Uterus (tissue), 4 donors: ENCODE measurements around the gene DACT2. TPM values are rescaled to one million over a fixed set of nuclear protein-coding genes. Genes with fewer than 3 reads are reported as not detected.

Source experiments
- DNase-seq, 2 donors: peaks; one replicate each; pipeline ENCODE4 v3.0.0-alpha.2; 2019 to 2020
- H3K27ac ChIP-seq, 2 donors: fragments of 200-600 bp; sonication (generic); 1 replicate in 1 of 2; 2 replicates in 1 of 2; pipeline ENCODE4 v1.5.1; 2016 to 2018
- H3K27me3 ChIP-seq, 2 donors: fragments of 200-600 bp; sonication (generic); one replicate each; pipeline ENCODE4 v1.5.1; 2018 to 2019; ENCODE audit warnings: control low read depth in 1 of 2
- H3K36me3 ChIP-seq, 2 donors: fragments of 200-600 bp; sonication (generic); one replicate each; pipeline ENCODE4 v1.5.1; 2019; ENCODE audit warnings: control low read depth in 1 of 2
- H3K4me1 ChIP-seq, 2 donors: fragments of 200-600 bp; sonication (generic); one replicate each; pipeline ENCODE4 v1.5.1; 2018 to 2019; ENCODE audit warnings: control low read depth in 1 of 2
- H3K4me3 ChIP-seq, 2 donors: fragments of 200-600 bp; sonication (generic); 1 replicate in 1 of 2; 2 replicates in 1 of 2; pipeline ENCODE4 v1.5.1; 2018 to 2019; ENCODE audit warnings: mild to moderate bottlenecking in 1 of 2
- H3K9me3 ChIP-seq, 2 donors: fragments of 200-600 bp; sonication (generic); one replicate each; pipeline ENCODE4 v1.5.1; 2019; ENCODE audit warnings: control low read depth in 1 of 2
- CTCF ChIP-seq, 4 experiments: fragments of 200-600 bp in 2 of 4; fragments of 450-650 bp in 2 of 4; sonication (generic) in 2 of 4; IDR thresholded peaks; one replicate each; pipeline ENCODE4 v1.5.1; 2016 to 2019; ENCODE audit warnings: antibody characterized with exemption in 4 of 4, mild to moderate bottlenecking in 2 of 4, moderate library complexity in 1 of 4
- POLR2A ChIP-seq, 2 donors: fragments of 450-650 bp; IDR thresholded peaks; one replicate each; pipeline ENCODE4 v1.6.1; 2016; ENCODE audit warnings: antibody characterized with exemption in 2 of 2, mild to moderate bottlenecking in 1 of 2, moderate library complexity in 1 of 2
- intact Hi-C: fragments of 100-400 bp; cut with DNase I; formaldehyde crosslinking; loops from one replicate; pipeline ENCODE4 v1.15.1; 2023; ENCODE audit warnings: low total_unique reads
- total RNA-seq, 4 donors: library from RNA; depleted of rRNA in 3 of 4; stranded (reverse); fragments of >200 nt in 3 of 4; gene quantifications; one replicate each; pipeline versions ENCODE4 v1.1.0 to v1.2.4, GENCODE V29; 2014 to 2023
- donor health status: DM: yes; HTN: yes; CAD: no.

Gene DACT2
- total RNA-seq, result 1 to 10 TPM in 3 of 4 donors, not detected in 1; 1.4 to 9.6 (median 2.8) TPM

- H3K36me3 ChIP-seq, result no peaks in the 10 kb centered on the region
- peak within 1 kb of the TSS; percentile 20 to 47 for H3K4me3 ChIP-seq
- H3K4me1 ChIP-seq, result no peaks in the 10 kb centered on the region
- H3K27ac ChIP-seq, result peak within 1 kb of the TSS; percentile 11 to 61
- no peak for TF ChIP-seq CTCF (IDR thresholded peaks at IDR 0.05)
- no peak for TF ChIP-seq POLR2A (IDR thresholded peaks at IDR 0.05)
- DNase-seq, result no peak
- H3K9me3 ChIP-seq, result peaks cover 0 to 3% of the 10 kb centered on the region in 2 donors
- intact Hi-C loops, result no loop called here
- peaks cover 3 to 5% of the 10 kb centered on the region in 2 donors for H3K27me3 ChIP-seq
Measured at GRCh38 chr6:168319279-168320111, at the start of gene DACT2. DACT2 (minus strand) TSS chr6:168319777; CDS start chr6:168319633, 144 bp downstream.

GRCh38 chr6:168368936-168369335, 49.4 kb upstream of the DACT2 start:
- H3K9me3 ChIP-seq, result no peaks in the 10 kb centered on the region
- DNase-seq, result no peak
- no peaks in the 10 kb centered on the region for H3K27me3 ChIP-seq
- peak overlapping the region in 1 of 2 donors; percentile 69 for H3K27ac ChIP-seq
- TF ChIP-seq POLR2A (IDR thresholded peaks at IDR 0.05) (no peak), CTCF (IDR thresholded peaks at IDR 0.05) (no peak)
- no peaks in the 10 kb centered on the region for H3K36me3 ChIP-seq
- H3K4me1 ChIP-seq, result peaks cover 4 to 6% of the 10 kb centered on the region in 2 donors
- intact Hi-C loops, result no loop called here
- H3K4me3 ChIP-seq, result no peak overlapping the region

GRCh38 chr6:168368066-168368820, 48.7 kb upstream of the DACT2 start:
- H3K4me3 ChIP-seq, result no peak overlapping the region
- no peaks in the 10 kb centered on the region for H3K9me3 ChIP-seq
- TF ChIP-seq CTCF (IDR thresholded peaks at IDR 0.05) (peak in 1 of 4 experiments; percentile 3), POLR2A (IDR thresholded peaks at IDR 0.05) (no peak)
- H3K27ac ChIP-seq, result peak overlapping the region; percentile 46 to 69
- no peak for DNase-seq
- peaks cover 4 to 6% of the 10 kb centered on the region in 2 donors for H3K4me1 ChIP-seq
- intact Hi-C loops, result no loop called here
- no peaks in the 10 kb centered on the region for H3K27me3 ChIP-seq
- H3K36me3 ChIP-seq, result no peaks in the 10 kb centered on the region

DNA sequence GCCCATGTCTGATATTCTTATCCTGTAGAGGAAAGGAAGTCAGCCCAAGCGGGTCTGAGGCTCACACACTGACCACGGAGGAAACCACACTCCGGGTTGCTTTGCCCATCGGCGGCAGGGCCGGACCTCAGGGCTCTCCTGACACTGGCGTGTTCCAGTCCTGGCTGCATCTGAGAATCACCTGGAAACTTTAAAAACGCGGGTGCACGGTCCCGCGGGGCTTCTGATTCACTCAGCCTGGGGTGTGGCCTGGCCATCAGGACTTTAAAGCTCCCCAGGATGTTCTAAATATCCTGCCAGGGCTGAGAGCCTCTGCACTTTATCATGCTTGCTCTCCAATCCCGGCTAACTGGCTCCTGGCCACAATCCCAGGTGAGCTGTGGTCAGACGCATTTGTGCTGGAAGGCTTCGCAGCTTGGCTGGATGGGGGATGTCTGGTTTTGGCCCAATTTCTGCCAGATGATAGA, 47.7 kb upstream of the DACT2 start:
- peaks cover 4 to 6% of the 10 kb centered on the region in 2 donors for H3K4me1 ChIP-seq
- no peaks in the 10 kb centered on the region for H3K36me3 ChIP-seq
- DNase-seq, result peak; percentile 72 to 81
- no peak overlapping the region for H3K4me3 ChIP-seq
- TF ChIP-seq CTCF (IDR thresholded peaks at IDR 0.05) (no peak), POLR2A (IDR thresholded peaks at IDR 0.05) (no peak)
- peak overlapping the region; percentile 8 to 69 for H3K27ac ChIP-seq
- no peaks in the 10 kb centered on the region for H3K9me3 ChIP-seq
- intact Hi-C loops, result no loop called here
- no peaks in the 10 kb centered on the region for H3K27me3 ChIP-seq
